ENCODE measurements around the gene CFD.

CFD gene

GRCh38 chr19:900043-900301 is 40.5 kb downstream of the CFD start:
- no peak overlapping the region for H3K4me3 ChIP-seq (ENCODE audit: control insufficient read depth, low read depth, low read length)
- TF ChIP-seq, protein P1, sequence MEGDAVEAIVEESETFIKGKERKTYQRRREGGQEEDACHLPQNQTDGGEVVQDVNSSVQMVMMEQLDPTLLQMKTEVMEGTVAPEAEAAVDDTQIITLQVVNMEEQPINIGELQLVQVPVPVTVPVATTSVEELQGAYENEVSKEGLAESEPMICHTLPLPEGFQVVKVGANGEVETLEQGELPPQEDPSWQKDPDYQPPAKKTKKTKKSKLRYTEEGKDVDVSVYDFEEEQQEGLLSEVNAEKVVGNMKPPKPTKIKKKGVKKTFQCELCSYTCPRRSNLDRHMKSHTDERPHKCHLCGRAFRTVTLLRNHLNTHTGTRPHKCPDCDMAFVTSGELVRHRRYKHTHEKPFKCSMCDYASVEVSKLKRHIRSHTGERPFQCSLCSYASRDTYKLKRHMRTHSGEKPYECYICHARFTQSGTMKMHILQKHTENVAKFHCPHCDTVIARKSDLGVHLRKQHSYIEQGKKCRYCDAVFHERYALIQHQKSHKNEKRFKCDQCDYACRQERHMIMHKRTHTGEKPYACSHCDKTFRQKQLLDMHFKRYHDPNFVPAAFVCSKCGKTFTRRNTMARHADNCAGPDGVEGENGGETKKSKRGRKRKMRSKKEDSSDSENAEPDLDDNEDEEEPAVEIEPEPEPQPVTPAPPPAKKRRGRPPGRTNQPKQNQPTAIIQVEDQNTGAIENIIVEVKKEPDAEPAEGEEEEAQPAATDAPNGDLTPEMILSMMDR (IDR thresholded peaks at IDR 0.05; ENCODE audit: control insufficient read depth, insufficient read depth, low read depth, low read length, missing control alignments) = no peak
- DNase-seq (ENCODE audit: low read depth) = no peak

- H3K4me3 ChIP-seq (ENCODE audit: control insufficient read depth, low read depth, low read length) = no peak overlapping the region
- DNase-seq (ENCODE audit: low read depth) = no peak
- TF ChIP-seq, protein P1 (IDR thresholded peaks at IDR 0.05; ENCODE audit: control insufficient read depth, insufficient read depth, low read depth, low read length, missing control alignments) = no peak
These were observed 41.0 kb downstream of the CFD start for GRCh38 chr19:900302-901111.

GRCh38 chr19:901216-902092 is 42.0 kb downstream of the CFD start:
- TF ChIP-seq, protein P1 (IDR thresholded peaks at IDR 0.05; ENCODE audit: control insufficient read depth, insufficient read depth, low read depth, low read length, missing control alignments) = no peak
- no peak for DNase-seq (ENCODE audit: low read depth)
- H3K4me3 ChIP-seq (ENCODE audit: control insufficient read depth, low read depth, low read length) = no peak overlapping the region

- no peak for DNase-seq (ENCODE audit: low read depth)
- TF ChIP-seq, protein P1 (IDR thresholded peaks at IDR 0.05; ENCODE audit: control insufficient read depth, insufficient read depth, low read depth, low read length, missing control alignments) = no peak
- H3K4me3 ChIP-seq (ENCODE audit: control insufficient read depth, low read depth, low read length) = no peak overlapping the region
These were observed 42.6 kb downstream of the CFD start for GRCh38 chr19:902093-902370.

- TF ChIP-seq, protein P1 (IDR thresholded peaks at IDR 0.05; ENCODE audit: control insufficient read depth, insufficient read depth, low read depth, low read length, missing control alignments) = no peak
- H3K4me3 ChIP-seq (ENCODE audit: control insufficient read depth, low read depth, low read length) = no peak overlapping the region
- DNase-seq (ENCODE audit: low read depth) = no peak
These were observed 43.2 kb downstream of the CFD start for GRCh38 chr19:902446-903226.

DNA sequence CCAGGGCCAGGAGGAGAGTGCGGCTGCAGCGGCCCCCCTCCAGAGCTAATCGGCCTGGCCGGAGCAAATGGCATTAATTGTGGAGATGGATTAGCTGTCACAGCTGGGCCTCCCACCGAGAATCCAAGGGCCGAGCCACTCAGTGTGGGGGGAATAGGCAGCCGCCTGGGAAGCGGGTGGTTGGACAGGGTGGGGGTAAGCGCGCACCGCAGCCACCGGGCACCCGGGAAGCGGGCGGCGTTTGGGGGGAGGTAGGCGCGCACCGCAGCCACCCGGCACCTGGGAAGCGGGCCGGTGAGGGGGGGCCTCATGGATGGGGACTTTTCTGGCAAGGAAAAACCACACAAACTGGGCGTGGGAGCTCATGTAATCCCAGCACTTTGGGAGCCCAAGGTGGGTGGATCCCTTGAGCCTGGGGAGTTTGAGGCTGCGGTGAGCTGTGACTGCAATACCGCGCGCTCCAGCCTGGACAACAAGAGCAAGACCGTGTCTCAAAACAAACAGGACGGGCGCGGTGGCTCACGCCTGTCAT is 43.9 kb downstream of the CFD start:
- no peak for DNase-seq (ENCODE audit: low read depth)
- TF ChIP-seq, protein P1 (IDR thresholded peaks at IDR 0.05; ENCODE audit: control insufficient read depth, insufficient read depth, low read depth, low read length, missing control alignments) = no peak
- H3K4me3 ChIP-seq (ENCODE audit: control insufficient read depth, low read depth, low read length) = no peak overlapping the region

All from AG09309 (cell line).